DOHH2 (cell line): ENCODE results near the gene SCNN1G.

Source experiments
- H3F3A ChIP-seq: fragments of 200-600 bp; sonication (generic), shearing (Covaris generic); 2 replicates; pipeline ENCODE4 v1.6.0; 2016; ENCODE audit warnings: antibody characterized with exemption, mild to moderate bottlenecking; ENCODE audit not compliant: control insufficient read depth, insufficient read depth
- H3K27ac ChIP-seq: fragments of 200-600 bp; sonication (generic); 2 replicates; pipeline ENCODE4 v1.5.1; 2014; ENCODE audit warnings: low read depth, mild to moderate bottlenecking, low read length, moderate library complexity
- H3K27me3 ChIP-seq: fragments of 200-600 bp; sonication (generic); 2 replicates; pipeline ENCODE4 v1.6.1; 2014; ENCODE audit warnings: mild to moderate bottlenecking, low read length, mixed read lengths; ENCODE audit not compliant: control insufficient read depth
- H3K36me3 ChIP-seq: fragments of 200-600 bp; sonication (generic); 2 replicates; pipeline ENCODE4 v1.6.1; 2014; ENCODE audit warnings: mild to moderate bottlenecking, low read length, moderate library complexity, mixed read lengths; ENCODE audit not compliant: control insufficient read depth
- H3K4me1 ChIP-seq: fragments of 200-600 bp; sonication (generic); 2 replicates; pipeline ENCODE4 v1.6.1; 2014; ENCODE audit warnings: mild to moderate bottlenecking, low read length, mixed read lengths; ENCODE audit not compliant: control insufficient read depth
- H3K4me2 ChIP-seq: fragments of 200-600 bp; sonication (generic); 2 replicates; pipeline ENCODE4 v1.6.0; 2014; ENCODE audit warnings: mild to moderate bottlenecking, low read length, moderate library complexity
- H3K4me3 ChIP-seq: fragments of 200-600 bp; sonication (generic); 2 replicates; pipeline ENCODE4 v1.5.1; 2014; ENCODE audit warnings: mild to moderate bottlenecking, low read length, mixed read lengths
- H3K79me2 ChIP-seq: fragments of 200-600 bp; sonication (generic); 2 replicates; pipeline ENCODE4 v1.6.1; 2014; ENCODE audit warnings: mild to moderate bottlenecking, low read length, mixed read lengths; ENCODE audit not compliant: control insufficient read depth
- H3K9me2 ChIP-seq: fragments of 200-600 bp; sonication (generic); replicated peaks from 2 replicates; pipeline ENCODE4 v1.6.1; 2014; ENCODE audit warnings: mild to moderate bottlenecking, low read length, mixed read lengths; ENCODE audit not compliant: control insufficient read depth
- H3K9me3 ChIP-seq: fragments of 200-600 bp; sonication (generic); 2 replicates; pipeline ENCODE4 v1.6.1; 2014; ENCODE audit warnings: antibody characterized with exemption, low read length, mixed read lengths; ENCODE audit not compliant: control insufficient read depth, insufficient read depth
- H4K20me1 ChIP-seq: fragments of 200-600 bp; sonication (generic); 2 replicates; pipeline ENCODE4 v1.6.0; 2014; ENCODE audit warnings: low read depth, mild to moderate bottlenecking, antibody characterized with exemption, low read length, moderate library complexity; ENCODE audit not compliant: control insufficient read depth, insufficient read depth
- EZH2phosphoT487 ChIP-seq: fragments of 200-600 bp; sonication (generic); IDR thresholded peaks from 2 replicates; pipeline ENCODE4 v1.6.1; 2017; ENCODE audit warnings: borderline replicate concordance, mild to moderate bottlenecking, antibody characterized with exemption, low read length, moderate library complexity, mixed read lengths
- TF ChIP-seq, protein P1 (sequence below): fragments of 200-600 bp; sonication (generic); IDR thresholded peaks from one replicate; pipeline ENCODE4 v1.5.1; 2014; ENCODE audit warnings: antibody characterized with exemption, mild to moderate bottlenecking, low read depth, low read length; ENCODE audit not compliant: poor library complexity, severe bottlenecking

SCNN1G gene

DNA sequence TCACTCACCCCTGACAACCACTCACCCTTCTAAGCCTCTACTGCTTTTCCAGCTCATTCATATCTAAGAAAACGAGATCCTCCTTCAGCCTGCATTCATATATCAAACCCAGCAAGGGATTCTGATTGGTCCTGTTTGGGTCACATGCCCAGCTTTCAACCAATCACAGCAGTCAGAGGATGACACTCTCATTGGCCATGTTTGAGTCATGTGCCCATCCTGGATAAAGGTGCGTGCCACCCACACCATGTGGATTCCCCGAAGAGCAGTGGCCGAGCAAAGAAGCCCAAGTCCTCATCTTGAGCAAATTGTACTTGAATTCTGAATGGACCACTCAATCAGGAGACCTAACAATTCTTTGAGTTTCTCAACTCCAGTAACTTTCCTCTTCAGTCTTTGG lies 45.0 kb downstream of the SCNN1G start:
- Histone ChIP-seq H3K4me1 (no peaks in the 10 kb centered on the region), H3K27me3 (no peaks in the 10 kb centered on the region), H3K9me2 (no peaks in the 10 kb centered on the region), H3K36me3 (no peaks in the 10 kb centered on the region), H3K27ac (no peak overlapping the region), H3K4me3 (no peak overlapping the region), H3K4me2 (no peak overlapping the region), H3K79me2 (no peaks in the 10 kb centered on the region), H4K20me1 (no peaks in the 10 kb centered on the region; the same call in 1 of the 2 replicates), H3K9me3 (no peaks in the 10 kb centered on the region; the same call in 1 of the 2 replicates), H3F3A (no peaks in the 10 kb centered on the region)
- TF ChIP-seq, protein P1, sequence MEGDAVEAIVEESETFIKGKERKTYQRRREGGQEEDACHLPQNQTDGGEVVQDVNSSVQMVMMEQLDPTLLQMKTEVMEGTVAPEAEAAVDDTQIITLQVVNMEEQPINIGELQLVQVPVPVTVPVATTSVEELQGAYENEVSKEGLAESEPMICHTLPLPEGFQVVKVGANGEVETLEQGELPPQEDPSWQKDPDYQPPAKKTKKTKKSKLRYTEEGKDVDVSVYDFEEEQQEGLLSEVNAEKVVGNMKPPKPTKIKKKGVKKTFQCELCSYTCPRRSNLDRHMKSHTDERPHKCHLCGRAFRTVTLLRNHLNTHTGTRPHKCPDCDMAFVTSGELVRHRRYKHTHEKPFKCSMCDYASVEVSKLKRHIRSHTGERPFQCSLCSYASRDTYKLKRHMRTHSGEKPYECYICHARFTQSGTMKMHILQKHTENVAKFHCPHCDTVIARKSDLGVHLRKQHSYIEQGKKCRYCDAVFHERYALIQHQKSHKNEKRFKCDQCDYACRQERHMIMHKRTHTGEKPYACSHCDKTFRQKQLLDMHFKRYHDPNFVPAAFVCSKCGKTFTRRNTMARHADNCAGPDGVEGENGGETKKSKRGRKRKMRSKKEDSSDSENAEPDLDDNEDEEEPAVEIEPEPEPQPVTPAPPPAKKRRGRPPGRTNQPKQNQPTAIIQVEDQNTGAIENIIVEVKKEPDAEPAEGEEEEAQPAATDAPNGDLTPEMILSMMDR: no peak
- no peak for TF ChIP-seq EZH2phosphoT487

DNA sequence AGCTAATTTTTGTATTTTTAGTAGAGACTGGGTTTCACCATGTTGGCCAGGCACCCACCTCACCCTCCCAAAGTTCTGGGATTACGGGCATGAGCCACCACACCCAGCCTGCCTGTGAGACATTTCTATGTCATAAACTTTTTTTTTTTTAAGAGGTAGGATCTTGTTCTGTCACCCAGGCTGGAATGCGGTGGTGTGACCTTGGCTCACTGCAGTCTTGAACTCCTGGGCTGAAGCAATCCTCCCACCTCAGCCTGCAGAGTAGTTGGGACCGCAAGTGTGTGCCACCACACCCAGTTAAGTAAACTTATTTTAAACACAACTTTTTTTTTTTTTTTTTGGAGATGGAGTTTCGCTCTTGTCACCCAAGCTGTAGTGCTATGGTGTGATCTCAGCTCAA lies 47.2 kb downstream of the SCNN1G start:
- H3K36me3 ChIP-seq: no peaks in the 10 kb centered on the region
- H4K20me1 ChIP-seq: no peaks in the 10 kb centered on the region; the same call in 1 of the 2 replicates
- TF ChIP-seq, protein P1: no peak
- no peak for TF ChIP-seq EZH2phosphoT487
- no peaks in the 10 kb centered on the region for H3F3A ChIP-seq
- H3K27ac ChIP-seq: no peak overlapping the region
- H3K27me3 ChIP-seq: no peaks in the 10 kb centered on the region; the same call in 1 of the 2 replicates
- H3K4me3 ChIP-seq: no peak overlapping the region
- H3K79me2 ChIP-seq: no peaks in the 10 kb centered on the region
- H3K4me2 ChIP-seq: no peak overlapping the region
- H3K9me3 ChIP-seq: no peaks in the 10 kb centered on the region; the same call in 1 of the 2 replicates
- no peaks in the 10 kb centered on the region for H3K4me1 ChIP-seq
- no peaks in the 10 kb centered on the region for H3K9me2 ChIP-seq

DNA sequence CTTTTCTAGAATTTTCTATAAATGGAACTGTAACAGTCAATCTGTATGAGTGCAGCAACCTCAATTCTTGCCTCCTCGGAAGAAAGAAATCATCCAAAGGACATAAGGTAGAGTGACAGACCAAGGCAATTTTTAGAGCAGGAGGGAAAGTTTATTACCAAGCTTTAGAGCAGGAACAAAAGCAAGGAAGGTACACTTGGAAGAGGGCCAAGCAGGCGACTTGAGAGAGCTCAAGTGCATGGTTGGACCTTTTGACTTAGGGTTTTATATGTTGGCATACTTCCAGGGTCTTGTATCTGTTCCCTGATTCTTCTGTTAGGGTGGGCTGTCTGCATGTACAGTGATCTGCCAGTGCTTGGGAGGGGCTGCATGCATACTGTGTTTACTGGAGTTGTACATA lies 50.3 kb downstream of the SCNN1G start:
- H3K27ac ChIP-seq: no peak overlapping the region
- TF ChIP-seq, protein P1: no peak
- TF ChIP-seq EZH2phosphoT487: no peak

More for the DNA sequence above, 50.3 kb downstream of the SCNN1G start:
- H3F3A ChIP-seq: no peaks in the 10 kb centered on the region
- no peaks in the 10 kb centered on the region for H3K9me2 ChIP-seq
- no peaks in the 10 kb centered on the region for H4K20me1 ChIP-seq
- H3K27me3 ChIP-seq: no peaks in the 10 kb centered on the region; the same call in 1 of the 2 replicates
- no peak overlapping the region for H3K4me2 ChIP-seq
- no peaks in the 10 kb centered on the region for H3K9me3 ChIP-seq
- no peaks in the 10 kb centered on the region for H3K4me1 ChIP-seq
- H3K79me2 ChIP-seq: no peaks in the 10 kb centered on the region
- H3K4me3 ChIP-seq: no peak overlapping the region
- H3K36me3 ChIP-seq: no peaks in the 10 kb centered on the region
